Activated CD4-positive, alpha-beta T cell treated with anti-CD3 and anti-CD28 coated beads for 4 hours (primary cell): ENCODE measurements around the gene MUC15.
"Not testable (repeated sequence)": the region's sequence is repeated elsewhere in the genome, so short reads cannot be mapped to it uniquely, and the experiment has no call there.

Experiments
- DNase-seq, 2 donors: peaks; one replicate each; pipeline ENCODE4 v3.0.0-alpha.2; 2020

The MUC15 gene

GRCh38 chr11:26571861-26572654 is at the start of gene MUC15:
Gene MUC15 (minus strand): TSS chr11:26572263. CDS start chr11:26567094, 5,169 bp downstream.
- no peak for DNase-seq

- DNase-seq: no peak
These were observed 49.1 kb upstream of the MUC15 start for GRCh38 chr11:26621132-26621531.

GRCh38 chr11:26620282-26621045 is 48.4 kb upstream of the MUC15 start:
- DNase-seq: no peak

GRCh38 chr11:26618441-26618840 is 46.4 kb upstream of the MUC15 start:
- DNase-seq: no peak

GRCh38 chr11:26613759-26614158 is 41.7 kb upstream of the MUC15 start:
- DNase-seq: no peak

GRCh38 chr11:26608507-26609146 is 36.6 kb upstream of the MUC15 start:
- no peak for DNase-seq

- no peak for DNase-seq
These were observed 35.9 kb upstream of the MUC15 start for GRCh38 chr11:26607725-26608506.

- no peak for DNase-seq
These were observed 27.9 kb upstream of the MUC15 start for GRCh38 chr11:26599876-26600434.

GRCh38 chr11:26599425-26599824 is 27.4 kb upstream of the MUC15 start:
- no peak for DNase-seq

GRCh38 chr11:26597899-26598298 is 25.8 kb upstream of the MUC15 start:
- DNase-seq: no peak

GRCh38 chr11:26597049-26597689 is 25.1 kb upstream of the MUC15 start:
- DNase-seq: not testable (repeated sequence)

- not testable (repeated sequence) for DNase-seq
These were observed 23.3 kb upstream of the MUC15 start for GRCh38 chr11:26595207-26595865.

GRCh38 chr11:26593691-26594090 is 21.6 kb upstream of the MUC15 start:
- DNase-seq: no peak

- DNase-seq: no peak
These were observed 15.0 kb upstream of the MUC15 start for GRCh38 chr11:26587073-26587472.

- no peak for DNase-seq
These were observed 12.8 kb upstream of the MUC15 start for GRCh38 chr11:26584818-26585217.

GRCh38 chr11:26583550-26583949 is 11.5 kb upstream of the MUC15 start:
- DNase-seq: no peak

GRCh38 chr11:26580929-26581328 is 8.9 kb upstream of the MUC15 start:
- DNase-seq: no peak

GRCh38 chr11:26579683-26580082 is 7.6 kb upstream of the MUC15 start:
- DNase-seq: no peak

- no peak for DNase-seq
These were observed 7.1 kb upstream of the MUC15 start for GRCh38 chr11:26578998-26579661.

GRCh38 chr11:26575946-26576345 is 3.9 kb upstream of the MUC15 start:
- no peak for DNase-seq

GRCh38 chr11:26573896-26574295 is 1.8 kb upstream of the MUC15 start:
- DNase-seq: no peak
